Transverse colon (tissue), 4 donors: ENCODE measurements around the gene UBXN1. TPM values are rescaled to one million over a fixed set of nuclear protein-coding genes. Genes with fewer than 3 reads are reported as not detected.

Source experiments
- DNase-seq: peaks from one replicate; pipeline ENCODE4 v3.0.0-alpha.2; 2019
- H3K27ac ChIP-seq, 4 donors: fragments of 200-600 bp; sonication (generic); 2 replicates each; pipeline ENCODE4 v1.5.1; 2016 to 2018; ENCODE audit warnings: inconsistent platforms in 4 of 4
- H3K27me3 ChIP-seq: fragments of 200-600 bp; sonication (generic); 2 replicates; pipeline ENCODE4 v1.5.1; 2017; ENCODE audit warnings: inconsistent platforms
- H3K36me3 ChIP-seq, 4 donors: fragments of 200-600 bp; sonication (generic); 2 replicates each; pipeline ENCODE4 v1.5.1; 2017 to 2019; ENCODE audit warnings: inconsistent platforms in 4 of 4
- H3K4me1 ChIP-seq, 4 donors: fragments of 200-600 bp; sonication (generic); 2 replicates each; pipeline ENCODE4 v1.5.1; 2017 to 2020; ENCODE audit warnings: inconsistent platforms in 4 of 4
- H3K4me3 ChIP-seq, 4 donors: fragments of 200-600 bp; sonication (generic); 1 replicate in 1 of 4; 2 replicates in 3 of 4; pipeline versions ENCODE4 v1.5.1 to v1.6.1; 2017 to 2019; ENCODE audit warnings: inconsistent platforms in 4 of 4
- H3K9me3 ChIP-seq, 2 donors: fragments of 200-600 bp; sonication (generic); 2 replicates each; pipeline ENCODE4 v1.5.1; 2017 to 2019; ENCODE audit warnings: inconsistent platforms in 2 of 2
- EP300 ChIP-seq: sonication (generic); formaldehyde crosslinking; IDR thresholded peaks from one replicate; pipeline ENCODE4 v1.6.1; 2017; ENCODE audit warnings: antibody characterized with exemption, low read depth
- POLR2A ChIP-seq: fragments of 450-650 bp; IDR thresholded peaks from one replicate; pipeline ENCODE4 v1.6.1; 2016; ENCODE audit warnings: antibody characterized with exemption, mild to moderate bottlenecking, moderate library complexity
- POLR2AphosphoS5 ChIP-seq, 3 donors: sonication (generic); formaldehyde crosslinking; IDR thresholded peaks; one replicate each; pipeline ENCODE4 v1.6.1; 2016; ENCODE audit warnings: antibody characterized with exemption in 3 of 3
- WGBS, 2 donors: methylation state at CpG; one replicate each; pipeline ENCODE4 v1.1.5; 2018; ENCODE audit warnings: low coverage in 1 of 2; 5-methylcytosine and 5-hydroxymethylcytosine counted together
- in situ Hi-C, 4 donors: fragments of 200-750 bp; cut with MboI; loops; one replicate each; pipeline versions ENCODE4 v1.15.0 to v1.15.1; 2017; ENCODE audit warnings: low sequenced_read_pairs in 3 of 4, low pct_ligation_motif_present in 1 of 4, low pct_unique_long_range_greater_than_20kb in 1 of 4
- intact Hi-C: fragments of 100-400 bp; cut with DNase I; formaldehyde crosslinking; loops from one replicate; pipeline ENCODE4 v1.15.1; 2023; ENCODE audit warnings: low total_unique reads
- small RNA-seq, 4 donors: library from RNA; depleted of rRNA; stranded (forward); fragments of <200 nt; gene quantifications; one replicate each; pipeline ENCODE3, GENCODE V24; 2016
- total RNA-seq, 4 donors: library from RNA; depleted of rRNA; stranded (reverse); fragments of >200 nt; gene quantifications; one replicate each; pipeline ENCODE4 v1.1.0, GENCODE V29; 2016
- TF ChIP-seq, protein P1 (sequence below), 5 experiments: fragments of 200-600 bp in 3 of 5; fragments of 450-650 bp in 2 of 5; sonication (generic) in 3 of 5; IDR thresholded peaks; 1 replicate in 2 of 5; 2 replicates in 3 of 5; pipeline ENCODE4 v1.5.1; 2016 to 2017; ENCODE audit warnings: antibody characterized with exemption in 5 of 5, inconsistent platforms in 3 of 5, mild to moderate bottlenecking in 2 of 5, moderate library complexity in 1 of 5

Gene UBXN1
- total RNA-seq, 4 donors from 2014 or later, result 129 to 219 (median 142) TPM

DNA sequence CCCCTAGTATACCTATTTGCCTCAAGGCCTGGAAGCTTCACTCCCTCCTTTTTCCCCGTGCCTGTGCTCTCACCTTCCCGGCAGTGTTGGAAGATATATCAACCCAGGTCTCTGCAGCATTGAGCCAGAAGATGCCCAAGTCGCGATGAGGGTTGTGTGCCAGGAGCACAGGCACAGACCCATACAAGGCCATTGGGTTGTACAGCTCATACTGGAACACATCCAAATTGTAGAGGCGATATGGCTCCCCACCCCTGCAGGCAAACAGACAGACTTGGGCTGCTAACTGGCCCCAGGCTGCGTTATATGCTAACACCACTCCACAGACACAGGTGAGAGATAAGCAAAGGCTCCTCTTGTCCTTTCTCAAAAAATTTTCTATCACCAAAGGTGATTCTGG is 46.4 kb downstream of the UBXN1 start:
- TF ChIP-seq, protein P1, sequence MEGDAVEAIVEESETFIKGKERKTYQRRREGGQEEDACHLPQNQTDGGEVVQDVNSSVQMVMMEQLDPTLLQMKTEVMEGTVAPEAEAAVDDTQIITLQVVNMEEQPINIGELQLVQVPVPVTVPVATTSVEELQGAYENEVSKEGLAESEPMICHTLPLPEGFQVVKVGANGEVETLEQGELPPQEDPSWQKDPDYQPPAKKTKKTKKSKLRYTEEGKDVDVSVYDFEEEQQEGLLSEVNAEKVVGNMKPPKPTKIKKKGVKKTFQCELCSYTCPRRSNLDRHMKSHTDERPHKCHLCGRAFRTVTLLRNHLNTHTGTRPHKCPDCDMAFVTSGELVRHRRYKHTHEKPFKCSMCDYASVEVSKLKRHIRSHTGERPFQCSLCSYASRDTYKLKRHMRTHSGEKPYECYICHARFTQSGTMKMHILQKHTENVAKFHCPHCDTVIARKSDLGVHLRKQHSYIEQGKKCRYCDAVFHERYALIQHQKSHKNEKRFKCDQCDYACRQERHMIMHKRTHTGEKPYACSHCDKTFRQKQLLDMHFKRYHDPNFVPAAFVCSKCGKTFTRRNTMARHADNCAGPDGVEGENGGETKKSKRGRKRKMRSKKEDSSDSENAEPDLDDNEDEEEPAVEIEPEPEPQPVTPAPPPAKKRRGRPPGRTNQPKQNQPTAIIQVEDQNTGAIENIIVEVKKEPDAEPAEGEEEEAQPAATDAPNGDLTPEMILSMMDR (IDR thresholded peaks at IDR 0.05), result no peak
- peaks cover 0 to 94% (median 45%) of the 10 kb centered on the region in 4 donors for H3K36me3 ChIP-seq
- no peaks in the 10 kb centered on the region for H3K9me3 ChIP-seq
- no peak overlapping the region for H3K27ac ChIP-seq
- in situ Hi-C loops, result no loop called here
- no peaks in the 10 kb centered on the region for H3K4me1 ChIP-seq
- 67 to 86% methylated on average over 2 to 6 of the region's 6 CpGs for WGBS, 2 donors
- no peak for DNase-seq
- intact Hi-C loops, result loop anchor here (2.0 kb wide), 1 partner anchor 26 kb away; no protein-coding TSS in a partner anchor
- H3K4me3 ChIP-seq, result no peak overlapping the region
- no peaks in the 10 kb centered on the region for H3K27me3 ChIP-seq

DNA sequence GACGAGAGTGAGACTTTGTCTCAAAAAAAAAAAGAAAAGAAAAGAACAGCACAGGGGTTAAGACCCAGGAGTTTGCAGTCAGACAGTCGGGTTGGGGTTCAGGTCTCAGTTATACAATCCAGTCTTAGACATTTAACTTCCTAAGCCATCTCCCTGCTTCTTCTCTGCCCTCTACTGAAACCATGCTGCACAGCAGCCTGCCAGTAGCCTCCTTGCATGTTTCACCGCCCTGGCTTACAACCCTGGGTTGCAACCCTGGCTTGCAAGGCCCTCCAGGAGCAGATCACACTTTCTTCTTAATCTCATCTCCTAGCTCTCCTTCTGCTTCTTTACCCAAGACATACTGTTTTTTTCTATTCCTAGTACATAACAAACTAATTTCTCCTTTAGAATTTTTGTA is 51.2 kb downstream of the UBXN1 start:
- Histone ChIP-seq H3K27me3 (no peaks in the 10 kb centered on the region), H3K27ac (no peak overlapping the region), H3K9me3 (no peaks in the 10 kb centered on the region), H3K36me3 (peaks cover 0 to 69% (median 32%) of the 10 kb centered on the region in 4 donors), H3K4me1 (no peaks in the 10 kb centered on the region), H3K4me3 (no peak overlapping the region)
- intact Hi-C loops, result no loop called here
- WGBS, 2 donors, result 81 to 87% methylated on average over 3 of the region's 3 CpGs
- in situ Hi-C loops, result no loop called here
- no peak for DNase-seq
- no peak for TF ChIP-seq EP300
- TF ChIP-seq, protein P1 (IDR thresholded peaks at IDR 0.05), result no peak
- no peak for TF ChIP-seq POLR2A
- TF ChIP-seq POLR2AphosphoS5 (IDR thresholded peaks at IDR 0.05), result no peak

Small RNA genes within 50 kb of the gene (small RNA-seq; reads per million reads assigned to genes)
- gene SNORA57, result 0 reads per million in 4 donors

Other genes with a start within 250 kb of the UBXN1 start
- 1,000 to 10,000 TPM in 1 of 4 donors, 100 to 1,000 TPM in 3; 561 to 1,032 (median 742) TPM for gene AHNAK, start 132.3 kb downstream of the UBXN1 start, total RNA-seq
- 1,000 to 10,000 TPM in 3 of 4 donors, 100 to 1,000 TPM in 1; 337 to 1,276 (median 1,207) TPM for gene EEF1G, start 105.2 kb downstream of the UBXN1 start, total RNA-seq
- 10 to 100 TPM in 2 of 4 donors, 1 to 10 TPM in 2; 6.0 to 12.4 (median 9.8) TPM for gene TUT1, start 87.5 kb downstream of the UBXN1 start, total RNA-seq
- 10 to 100 TPM; 42.0 to 80.1 (median 62.1) TPM for gene MTA2, start 77.2 kb downstream of the UBXN1 start, total RNA-seq
- gene EML3, start 66.3 kb downstream of the UBXN1 start, total RNA-seq, result 10 to 100 TPM; 35.0 to 61.1 (median 44.9) TPM
- 1 to 10 TPM in 2 of 4 donors, not detected in 2; 5.3 to 5.6 TPM for gene ROM1, start 65.8 kb downstream of the UBXN1 start, total RNA-seq
- 10 to 100 TPM; 28.0 to 47.4 (median 40.8) TPM for gene B3GAT3, start 57.1 kb downstream of the UBXN1 start, total RNA-seq
- gene GANAB, start 32.5 kb downstream of the UBXN1 start, total RNA-seq, result 100 to 1,000 TPM in 3 of 4 donors, 10 to 100 TPM in 1; 60.2 to 129 (median 120) TPM
- 10 to 100 TPM; 10.3 to 37.0 (median 18.4) TPM for gene INTS5, start 25.8 kb downstream of the UBXN1 start, total RNA-seq
- 10 to 100 TPM; 12.5 to 53.7 (median 37.7) TPM for gene C11orf98, start 13.9 kb downstream of the UBXN1 start, total RNA-seq
- 10 to 100 TPM in 1 of 4 donors, 1 to 10 TPM in 1, not detected in 2; 6.0 to 17.0 TPM for gene CSKMT, start 13.8 kb downstream of the UBXN1 start, total RNA-seq
- 10 to 100 TPM in 3 of 4 donors, 1 to 10 TPM in 1; 6.4 to 26.2 (median 15.3) TPM for gene UQCC3, start 7.4 kb downstream of the UBXN1 start, total RNA-seq
- 10 to 100 TPM in 2 of 4 donors, 1 to 10 TPM in 2; 7.5 to 16.1 (median 10.1) TPM for gene LBHD1, start 6.8 kb downstream of the UBXN1 start, total RNA-seq
- 10 to 100 TPM in 1 of 4 donors, 1 to 10 TPM in 3; 8.2 to 24.7 (median 9.0) TPM for gene LRRN4CL, start 10.5 kb upstream of the UBXN1 start, total RNA-seq
- gene BSCL2, start 28.4 kb upstream of the UBXN1 start, total RNA-seq, result 100 to 1,000 TPM in 1 of 4 donors, 10 to 100 TPM in 3; 61.7 to 155 (median 75.7) TPM
- under 1 TPM in 1 of 4 donors, not detected in 3; 0.64 TPM for gene GNG3, start 28.6 kb upstream of the UBXN1 start, total RNA-seq
- gene HNRNPUL2, start 48.4 kb upstream of the UBXN1 start, total RNA-seq, result 100 to 1,000 TPM in 1 of 4 donors, 10 to 100 TPM in 3; 21.8 to 116 (median 59.6) TPM
- gene TTC9C, start 49.4 kb upstream of the UBXN1 start, total RNA-seq, result 10 to 100 TPM in 3 of 4 donors, 1 to 10 TPM in 1; 6.7 to 27.0 (median 17.0) TPM
- gene ZBTB3, start 75.1 kb upstream of the UBXN1 start, total RNA-seq, result 10 to 100 TPM in 3 of 4 donors, 1 to 10 TPM in 1; 8.4 to 20.9 (median 14.0) TPM
- 10 to 100 TPM in 2 of 4 donors, 1 to 10 TPM in 2; 1.2 to 28.5 (median 14.1) TPM for gene POLR2G, start 82.5 kb upstream of the UBXN1 start, total RNA-seq
- 100 to 1,000 TPM in 1 of 4 donors, 10 to 100 TPM in 3; 18.9 to 234 (median 22.8) TPM for gene TAF6L, start 92.3 kb upstream of the UBXN1 start, total RNA-seq
- gene TMEM179B, start 108.3 kb upstream of the UBXN1 start, total RNA-seq, result 100 to 1,000 TPM in 2 of 4 donors, 10 to 100 TPM in 2; 65.9 to 112 (median 89.8) TPM
- gene TMEM223, start 112.9 kb upstream of the UBXN1 start, total RNA-seq, result 10 to 100 TPM; 10.1 to 42.1 (median 29.6) TPM
- gene NXF1, start 126.4 kb upstream of the UBXN1 start, total RNA-seq, result 100 to 1,000 TPM in 1 of 4 donors, 10 to 100 TPM in 3; 38.2 to 134 (median 60.0) TPM
- gene STX5, start 153.0 kb upstream of the UBXN1 start, total RNA-seq, result 10 to 100 TPM; 15.3 to 62.5 (median 30.2) TPM
- not detected for gene TEX54, start 153.8 kb upstream of the UBXN1 start, total RNA-seq
- 10 to 100 TPM; 25.3 to 37.8 (median 27.6) TPM for gene WDR74, start 160.5 kb upstream of the UBXN1 start, total RNA-seq
- gene SLC3A2, start 201.8 kb upstream of the UBXN1 start, total RNA-seq, result 100 to 1,000 TPM in 3 of 4 donors, 10 to 100 TPM in 1; 32.4 to 163 (median 129) TPM
- under 1 TPM in 2 of 4 donors, not detected in 2; 0.32 to 0.41 TPM for gene CHRM1, start 242.3 kb upstream of the UBXN1 start, total RNA-seq